H1 (cell line): ENCODE results near the gene ASTN1. TPM values are rescaled to one million over a fixed set of nuclear protein-coding genes. Genes with fewer than 3 reads are reported as not detected.

ENCODE experiments used
- CTCF ChIA-PET: fragments of 300-600 bp; sonication (Branson Sonifier 250); formaldehyde crosslinking; loops from one replicate; lab custom pipeline; 2021; ENCODE audit not compliant: partially characterized antibody; lab: Charles Lee
- POLR2A ChIA-PET: fragments of 300-600 bp; sonication (Branson Sonifier 250); formaldehyde crosslinking; loops from one replicate; lab custom pipeline; 2021; ENCODE audit warnings: inconsistent platforms; ENCODE audit not compliant: partially characterized antibody; lab: Charles Lee
- DNase-seq, 2 experiments: peaks; one replicate each; pipeline versions ENCODE4 v3.0.0 to v3.0.0-alpha.2; 2010 to 2022; ENCODE audit warnings: low spot score in 2 of 2, low read depth in 1 of 2, mixed read lengths in 1 of 2
- FAIRE-seq: peaks from 2 replicates; lab custom pipeline; 2011; peaks lifted over from hg19 to GRCh38; lab: Jason Lieb, UNC
- H2AFZ ChIP-seq: 2 replicates; pipeline ENCODE4 v1.8.1; 2012; ENCODE audit warnings: low read length, inconsistent platforms
- H2AK5ac ChIP-seq: 2 replicates; pipeline ENCODE4 v1.6.1; 2013; ENCODE audit warnings: low read depth, low read length
- H2BK120ac ChIP-seq: replicated peaks from 2 replicates; pipeline ENCODE3; 2013; ENCODE audit warnings: low read depth, low read length, inconsistent platforms
- H2BK12ac ChIP-seq: 2 replicates; pipeline ENCODE4 v1.6.1; 2013; ENCODE audit warnings: low read depth, low read length
- H2BK15ac ChIP-seq: 2 replicates; pipeline ENCODE4 v1.6.1; 2013; ENCODE audit warnings: low read length
- H2BK20ac ChIP-seq: 2 replicates; pipeline ENCODE4 v1.6.1; 2013; ENCODE audit warnings: low read length
- H2BK5ac ChIP-seq: 2 replicates; pipeline ENCODE4 v1.6.1; 2013; ENCODE audit warnings: low read depth, low read length
- H3K14ac ChIP-seq: 2 replicates; pipeline ENCODE4 v1.6.1; 2013; ENCODE audit warnings: inconsistent platforms; ENCODE audit not compliant: insufficient read length
- H3K18ac ChIP-seq: 2 replicates; pipeline ENCODE4 v1.6.1; 2013; ENCODE audit warnings: low read length; ENCODE audit errors: extremely low read depth
- H3K23ac ChIP-seq: 2 replicates; pipeline ENCODE4 v1.6.1; 2013; ENCODE audit warnings: inconsistent platforms; ENCODE audit not compliant: insufficient read length
- H3K23me2 ChIP-seq: 2 replicates; pipeline ENCODE4 v1.6.1; 2013; ENCODE audit warnings: low read depth, low read length
- H3K27ac ChIP-seq: 2 replicates; pipeline ENCODE4 v1.6.1; 2011; ENCODE audit warnings: low read depth, low read length, inconsistent platforms
- H3K27me3 ChIP-seq, 4 experiments: replicated peaks in 1 of 4; 1 replicate in 1 of 4; 2 replicates in 3 of 4; pipeline versions ENCODE4 v1.6.1 to v1.8.1; 2011 to 2013; ENCODE audit warnings: low read length in 3 of 4, mild to moderate bottlenecking in 3 of 4, inconsistent platforms in 2 of 4, mixed read lengths in 2 of 4, moderate library complexity in 1 of 4; ENCODE audit not compliant: control insufficient read depth in 3 of 4, insufficient read depth in 3 of 4; ENCODE audit errors: extremely low read depth in 1 of 4
- H3K36me3 ChIP-seq, 4 experiments: 2 replicates each; pipeline versions ENCODE4 v1.6.1 to v1.8.1; 2011 to 2013; ENCODE audit warnings: mild to moderate bottlenecking in 4 of 4, low read length in 3 of 4, moderate library complexity in 2 of 4, control low read depth in 1 of 4, inconsistent platforms in 1 of 4; ENCODE audit not compliant: insufficient read depth in 4 of 4, control insufficient read depth in 2 of 4
- H3K4ac ChIP-seq: replicated peaks from 2 replicates; pipeline ENCODE3; 2013; ENCODE audit warnings: low read length, low read depth, mixed read lengths, inconsistent platforms; ENCODE audit not compliant: insufficient read length
- H3K4me1 ChIP-seq, 4 experiments: replicated peaks in 1 of 4; 1 replicate in 1 of 4; 2 replicates in 3 of 4; pipeline versions ENCODE4 v1.6.1 to v1.8.1; 2011 to 2013; ENCODE audit warnings: low read length in 3 of 4, inconsistent platforms in 2 of 4, mixed read lengths in 1 of 4; ENCODE audit not compliant: insufficient read depth in 4 of 4, control insufficient read depth in 3 of 4
- H3K4me2 ChIP-seq, 2 experiments: 2 replicates each; pipeline versions ENCODE4 v1.6.1 to v1.8.1; 2011 to 2013; ENCODE audit warnings: low read depth in 2 of 2, low read length in 2 of 2, control low read depth in 1 of 2, inconsistent platforms in 1 of 2, mild to moderate bottlenecking in 1 of 2; ENCODE audit not compliant: insufficient read depth in 1 of 2
- H3K4me3 ChIP-seq, 4 experiments: fragments of 200-600, 300-600 bp in 1 of 4; sonication (generic), shearing (Covaris generic), sonication (Bioruptor Twin) in 1 of 4; 2 replicates each; pipeline versions ENCODE4 v1.5.1 to v1.8.1; 2011 to 2016; ENCODE audit warnings: low read length in 4 of 4, low read depth in 3 of 4, control low read depth in 2 of 4, inconsistent platforms in 2 of 4, mild to moderate bottlenecking in 2 of 4, mixed read lengths in 1 of 4, moderate library complexity in 1 of 4; ENCODE audit not compliant: insufficient read depth in 2 of 4; ENCODE audit errors: extremely low read depth in 1 of 4
- H3K56ac ChIP-seq: replicated peaks from 2 replicates; pipeline ENCODE3; 2013; ENCODE audit warnings: low read depth, mild to moderate bottlenecking, mixed read lengths, low read length, inconsistent platforms; ENCODE audit not compliant: insufficient read length
- H3K79me1 ChIP-seq: 2 replicates; pipeline ENCODE4 v1.6.1; 2013; ENCODE audit warnings: low read depth, low read length, control low read depth
- H3K79me2 ChIP-seq, 2 experiments: 2 replicates each; pipeline versions ENCODE4 v1.6.1 to v1.8.1; 2012 to 2013; ENCODE audit warnings: low read length in 2 of 2, mild to moderate bottlenecking in 2 of 2, inconsistent platforms in 1 of 2; ENCODE audit not compliant: insufficient read depth in 2 of 2, control insufficient read depth in 1 of 2
- H3K9ac ChIP-seq, 4 experiments: replicated peaks in 1 of 4; 1 replicate in 1 of 4; 2 replicates in 3 of 4; pipeline versions ENCODE4 v1.6.1 to v1.8.1; 2011 to 2013; ENCODE audit warnings: low read depth in 3 of 4, low read length in 3 of 4, control low read depth in 2 of 4, mild to moderate bottlenecking in 2 of 4, moderate library complexity in 2 of 4, inconsistent platforms in 1 of 4; ENCODE audit errors: extremely low read depth in 1 of 4
- H3K9me3 ChIP-seq, 2 experiments: 2 replicates each; pipeline versions ENCODE4 v1.6.1 to v1.8.1; 2012 to 2013; ENCODE audit warnings: mild to moderate bottlenecking in 2 of 2, moderate library complexity in 2 of 2, control low read depth in 1 of 2, inconsistent platforms in 1 of 2, low read depth in 1 of 2, low read length in 1 of 2, mixed read lengths in 1 of 2; ENCODE audit not compliant: insufficient read depth in 2 of 2
- H4K20me1 ChIP-seq, 2 experiments: replicated peaks in 1 of 2; 2 replicates each; pipeline versions ENCODE3 to v1.8.1; 2011 to 2013; ENCODE audit warnings: inconsistent platforms in 2 of 2, low read length in 2 of 2, mild to moderate bottlenecking in 1 of 2; ENCODE audit not compliant: insufficient read depth in 2 of 2, control insufficient read depth in 1 of 2
- H4K5ac ChIP-seq: 2 replicates; pipeline ENCODE4 v1.6.1; 2013; ENCODE audit warnings: low read length, low read depth, mixed read lengths, inconsistent platforms; ENCODE audit not compliant: insufficient read length
- H4K8ac ChIP-seq: 2 replicates; pipeline ENCODE4 v1.8.0; 2013; ENCODE audit warnings: mild to moderate bottlenecking, moderate library complexity, low read length, inconsistent platforms; ENCODE audit not compliant: insufficient read depth; ENCODE audit errors: extremely low read depth
- H4K91ac ChIP-seq: replicated peaks from 2 replicates; pipeline ENCODE3; 2013; ENCODE audit warnings: low read length, mixed read lengths, inconsistent platforms; ENCODE audit not compliant: insufficient read length
- NANOG ChIP-seq: IDR thresholded peaks from 2 replicates; pipeline ENCODE4 v1.6.1; 2011; ENCODE audit warnings: low read length, low read depth, mild to moderate bottlenecking, inconsistent platforms; ENCODE audit not compliant: insufficient read depth, poor library complexity, severe bottlenecking
- POLR2AphosphoS5 ChIP-seq: IDR thresholded peaks from 2 replicates; pipeline ENCODE4 v1.6.1; 2011; ENCODE audit warnings: low read depth, low read length
- RNF2 ChIP-seq: fragments of 200-900, 300-1000 bp; sonication (generic); IDR thresholded peaks from 2 replicates; pipeline ENCODE4 v1.7.1; 2016; ENCODE audit warnings: borderline replicate concordance, low read depth, mild to moderate bottlenecking, antibody characterized with exemption, low read length; ENCODE audit not compliant: poor library complexity, severe bottlenecking; ENCODE audit errors: missing control alignments
- WGBS, 2 experiments: shearing (Covaris generic) in 1 of 2; methylation state at CpG; one replicate each; pipeline versions ENCODE4 v1.1.6 to v1.1.7; 2013 to 2015; ENCODE audit warnings: low lambda C conversion rate in 2 of 2, mixed read lengths in 2 of 2, inconsistent platforms in 1 of 2, low coverage in 1 of 2, missing lambda C conversion rate in 1 of 2; ENCODE audit not compliant: insufficient replicate concordance in 2 of 2, insufficient coverage in 1 of 2, insufficient read length in 1 of 2; ENCODE audit errors: extremely low coverage in 1 of 2, missing lambda C conversion rate in 1 of 2; 5-methylcytosine and 5-hydroxymethylcytosine counted together
- polyA plus RNA-seq, 7 experiments: library from polyadenylated mRNA; depleted of rRNA in 3 of 7; stranded (reverse) in 5 of 7; unstranded in 2 of 7; fragments of >200 nt in 5 of 7; fragments of 200-250 nt in 2 of 7; gene quantifications; 1 replicate in 5 of 7; 2 replicates in 1 of 7; 4 replicates in 1 of 7; pipeline versions ENCODE4 v1.2.1 to v1.2.3, GENCODE V29; 2011 to 2013; ENCODE audit warnings: missing spikeins in 2 of 7, mixed read lengths in 2 of 7
- total RNA-seq: library from RNA; stranded (reverse); fragmentation: NEBNext Ultra II Directional; extraction: Animal tissue kit (Norgen Biotek cat#: 25700); gene quantifications from 2 replicates; pipeline ENCODE4 v1.2.1, GENCODE V29; 2021

Gene ASTN1
- total and polyA plus RNA-seq, 2 of the 8 experiments (the other 6 are each of a cell fraction or from before 2014, with no cell fraction given): 2.9 to 4.1 TPM

DNA sequence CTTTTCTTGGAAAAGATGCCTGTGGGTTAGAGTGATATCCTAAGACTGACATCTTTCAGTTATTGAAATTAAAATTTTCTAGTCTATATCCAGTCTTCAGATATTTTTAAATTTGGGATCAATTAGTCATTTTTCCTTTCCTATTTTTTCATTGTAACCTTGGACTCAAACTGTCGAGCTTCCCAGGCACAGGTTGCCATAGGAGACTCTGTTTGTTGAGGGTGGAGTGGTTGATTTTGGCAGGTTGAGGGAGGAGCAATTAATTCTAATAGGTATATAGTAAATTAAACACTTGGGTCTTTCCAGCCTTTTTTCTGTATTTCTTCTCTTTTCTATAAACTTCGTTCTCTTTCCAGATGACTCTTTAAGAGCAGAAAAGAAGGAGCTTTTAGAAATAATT, 326.8 kb downstream of the ASTN1 start:
- POLR2A ChIA-PET: no interaction called here
- WGBS, 2 experiments: 96% methylated on average over 2 of the region's 2 CpGs; no CpG with 5 or more reads in 1 of the 2 experiments

More for the DNA sequence above, 326.8 kb downstream of the ASTN1 start:
- H4K20me1 ChIP-seq: no peaks in the 10 kb centered on the region
- no peak overlapping the region for H3K27ac ChIP-seq
- no peak overlapping the region for H2BK12ac ChIP-seq
- no peak overlapping the region for H2BK20ac ChIP-seq
- no peak overlapping the region for H3K56ac ChIP-seq
- H3K27me3 ChIP-seq: no peaks in the 10 kb centered on the region
- no peak overlapping the region for H4K5ac ChIP-seq
- no peak overlapping the region for H3K9ac ChIP-seq
- H2BK15ac ChIP-seq: no peak overlapping the region
- H3K23ac ChIP-seq: no peak overlapping the region
- CTCF ChIA-PET: interaction anchor here (1.0 to 1.7 kb wide), 4 partner anchors 39 to 278 kb away, joined by 3 to 5 read pairs (median 4); no protein-coding TSS in a partner anchor
- no peak overlapping the region for H3K4me3 ChIP-seq
- no peaks in the 10 kb centered on the region for H3K9me3 ChIP-seq
- H3K79me1 ChIP-seq: no peaks in the 10 kb centered on the region
- H3K36me3 ChIP-seq: no peaks in the 10 kb centered on the region
- no peak overlapping the region for H2BK5ac ChIP-seq
- no peaks in the 10 kb centered on the region for H3K4me1 ChIP-seq
- DNase-seq (no peak), FAIRE-seq (no peak)
- TF ChIP-seq RNF2 (no peak), POLR2AphosphoS5 (no peak), NANOG (no peak)
- H4K8ac ChIP-seq: no peak overlapping the region
- H3K23me2 ChIP-seq: no peaks in the 10 kb centered on the region
- H3K79me2 ChIP-seq: no peaks in the 10 kb centered on the region
- no peak overlapping the region for H4K91ac ChIP-seq
- H2AFZ ChIP-seq: no peak overlapping the region
- no peak overlapping the region for H2AK5ac ChIP-seq
- H2BK120ac ChIP-seq: no peak overlapping the region
- H3K4ac ChIP-seq: no peak overlapping the region
- no peak overlapping the region for H3K14ac ChIP-seq
- H3K4me2 ChIP-seq: no peak overlapping the region
- no peak overlapping the region for H3K18ac ChIP-seq
